Vagina (tissue), 2 donors: Measurements from ENCODE around the gene NOP56. TPM values are rescaled to one million over a fixed set of nuclear protein-coding genes. Genes with fewer than 3 reads are reported as not detected.

Source experiments
- DNase-seq, 2 donors: peaks; one replicate each; pipeline ENCODE4 v3.0.0-alpha.2; 2017; ENCODE audit errors: extremely low spot score in 2 of 2
- H3K27ac ChIP-seq: fragments of 200-600 bp; sonication (generic); one replicate; pipeline ENCODE4 v1.5.1; 2019
- H3K27me3 ChIP-seq: fragments of 200-600 bp; sonication (generic); one replicate; pipeline ENCODE4 v1.5.1; 2019
- H3K36me3 ChIP-seq, 2 donors: fragments of 200-600 bp; sonication (generic); one replicate each; pipeline ENCODE4 v1.5.1; 2017 to 2019
- H3K4me1 ChIP-seq: fragments of 200-600 bp; sonication (generic); one replicate; pipeline ENCODE4 v1.5.1; 2019
- H3K4me3 ChIP-seq, 2 donors: fragments of 200-600 bp; sonication (generic); 1 replicate in 1 of 2; 2 replicates in 1 of 2; pipeline ENCODE4 v1.5.1; 2016 to 2019
- H3K9me3 ChIP-seq: fragments of 200-600 bp; sonication (generic); one replicate; pipeline ENCODE4 v1.5.1; 2019
- POLR2A ChIP-seq, 2 donors: fragments of 450-650 bp; IDR thresholded peaks; one replicate each; pipeline ENCODE4 v1.6.1; 2017; ENCODE audit warnings: antibody characterized with exemption in 2 of 2, mild to moderate bottlenecking in 2 of 2, moderate library complexity in 2 of 2
- POLR2AphosphoS5 ChIP-seq, 2 donors: sonication (generic); formaldehyde crosslinking; IDR thresholded peaks; one replicate each; pipeline ENCODE4 v1.9.0; 2017; ENCODE audit warnings: antibody characterized with exemption in 2 of 2, mild to moderate bottlenecking in 2 of 2, low read depth in 1 of 2; ENCODE audit not compliant: insufficient read depth in 1 of 2
- intact Hi-C: fragments of 100-400 bp; cut with DNase I; formaldehyde crosslinking; loops from one replicate; pipeline ENCODE4 v1.15.1; 2023
- total RNA-seq: library from RNA; depleted of rRNA; stranded (reverse); fragments of >200 nt; gene quantifications from one replicate; pipeline ENCODE4 v1.2.3, GENCODE V29; 2016
- TF ChIP-seq, protein P1 (sequence below), 3 experiments: fragments of 450-650 bp in 2 of 3; fragments of 200-600 bp in 1 of 3; sonication (generic) in 1 of 3; IDR thresholded peaks; one replicate each; pipeline ENCODE4 v1.5.1; 2017 to 2019; ENCODE audit warnings: antibody characterized with exemption in 3 of 3, mild to moderate bottlenecking in 2 of 3, moderate library complexity in 2 of 3

Gene NOP56
- total RNA-seq, 1 donor from 2014 or later = 87.7 TPM

DNA sequence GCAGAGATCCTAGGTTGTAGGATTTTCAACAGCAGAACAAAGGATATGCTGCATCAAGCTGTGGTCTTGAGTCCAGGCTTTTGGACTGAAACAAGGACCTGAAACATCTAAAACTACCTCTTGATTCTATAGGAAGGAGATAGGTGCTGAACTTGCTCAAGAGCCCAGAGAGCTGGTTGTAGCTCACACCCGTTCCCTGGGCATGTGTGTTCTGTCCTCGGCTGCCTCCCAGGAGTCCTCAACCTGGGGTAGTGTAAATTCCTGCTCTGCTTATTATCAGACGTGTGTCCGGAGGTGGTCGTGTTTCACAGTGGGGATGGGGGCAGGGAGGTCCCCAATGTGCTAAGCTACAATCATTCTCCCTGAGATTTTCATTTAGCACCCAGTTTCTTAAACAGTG lies 4.8 kb downstream of the NOP56 start:
- Histone ChIP-seq H3K4me3 (no peak overlapping the region), H3K4me1 (peaks cover 20% of the 10 kb centered on the region), H3K9me3 (no peaks in the 10 kb centered on the region), H3K27me3 (no peaks in the 10 kb centered on the region), H3K36me3 (peaks cover 7 to 77% of the 10 kb centered on the region in 2 donors), H3K27ac (no peak overlapping the region)
- TF ChIP-seq, protein P1, sequence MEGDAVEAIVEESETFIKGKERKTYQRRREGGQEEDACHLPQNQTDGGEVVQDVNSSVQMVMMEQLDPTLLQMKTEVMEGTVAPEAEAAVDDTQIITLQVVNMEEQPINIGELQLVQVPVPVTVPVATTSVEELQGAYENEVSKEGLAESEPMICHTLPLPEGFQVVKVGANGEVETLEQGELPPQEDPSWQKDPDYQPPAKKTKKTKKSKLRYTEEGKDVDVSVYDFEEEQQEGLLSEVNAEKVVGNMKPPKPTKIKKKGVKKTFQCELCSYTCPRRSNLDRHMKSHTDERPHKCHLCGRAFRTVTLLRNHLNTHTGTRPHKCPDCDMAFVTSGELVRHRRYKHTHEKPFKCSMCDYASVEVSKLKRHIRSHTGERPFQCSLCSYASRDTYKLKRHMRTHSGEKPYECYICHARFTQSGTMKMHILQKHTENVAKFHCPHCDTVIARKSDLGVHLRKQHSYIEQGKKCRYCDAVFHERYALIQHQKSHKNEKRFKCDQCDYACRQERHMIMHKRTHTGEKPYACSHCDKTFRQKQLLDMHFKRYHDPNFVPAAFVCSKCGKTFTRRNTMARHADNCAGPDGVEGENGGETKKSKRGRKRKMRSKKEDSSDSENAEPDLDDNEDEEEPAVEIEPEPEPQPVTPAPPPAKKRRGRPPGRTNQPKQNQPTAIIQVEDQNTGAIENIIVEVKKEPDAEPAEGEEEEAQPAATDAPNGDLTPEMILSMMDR (IDR thresholded peaks at IDR 0.05) = no peak
- no peak for TF ChIP-seq POLR2A (IDR thresholded peaks at IDR 0.05)
- TF ChIP-seq POLR2AphosphoS5 (IDR thresholded peaks at IDR 0.05; ENCODE audit: insufficient read depth in 1 of 2, low read depth in 1 of 2) = no peak
- intact Hi-C loops = loop anchor here (10.0 kb wide), 1 partner anchor 122 kb away; the partner anchor contains the start of gene TMC2
- no peak for DNase-seq

DNA sequence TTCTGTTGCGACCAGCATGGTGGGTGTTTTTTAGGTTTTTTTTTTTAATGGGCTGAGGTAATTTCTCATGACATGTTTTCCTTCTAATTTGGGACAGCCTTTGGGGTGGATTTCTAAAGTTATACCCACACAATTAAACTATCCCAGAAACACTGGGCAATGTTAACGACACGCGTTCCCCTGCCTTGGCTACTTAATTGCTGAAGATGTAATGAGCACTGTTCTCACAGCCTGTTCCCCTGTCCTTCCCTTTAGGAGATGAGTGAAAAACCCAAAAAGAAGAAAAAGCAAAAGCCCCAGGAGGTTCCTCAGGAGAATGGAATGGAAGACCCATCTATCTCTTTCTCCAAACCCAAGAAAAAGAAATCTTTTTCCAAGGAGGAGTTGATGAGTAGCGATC lies 5.2 kb downstream of the NOP56 start:
- Histone ChIP-seq H3K9me3 (no peaks in the 10 kb centered on the region), H3K27ac (no peak overlapping the region), H3K36me3 (peaks cover 7 to 81% of the 10 kb centered on the region in 2 donors), H3K27me3 (no peaks in the 10 kb centered on the region), H3K4me3 (no peak overlapping the region), H3K4me1 (peaks cover 21% of the 10 kb centered on the region)
- no peak for TF ChIP-seq POLR2A (IDR thresholded peaks at IDR 0.05)
- no peak for TF ChIP-seq POLR2AphosphoS5 (IDR thresholded peaks at IDR 0.05; ENCODE audit: insufficient read depth in 1 of 2, low read depth in 1 of 2)
- TF ChIP-seq, protein P1 (IDR thresholded peaks at IDR 0.05) = no peak
- no peak for DNase-seq
- intact Hi-C loops = loop anchor here (10.0 kb wide), 1 partner anchor 123 kb away; the partner anchor contains the start of gene TMC2

- H3K4me3 ChIP-seq = no peak overlapping the region
- peaks cover 7 to 82% of the 10 kb centered on the region in 2 donors for H3K36me3 ChIP-seq
- no peaks in the 10 kb centered on the region for H3K9me3 ChIP-seq
- H3K27ac ChIP-seq = no peak overlapping the region
- no peaks in the 10 kb centered on the region for H3K27me3 ChIP-seq
- DNase-seq = no peak
- intact Hi-C loops = loop anchor here (10.0 kb wide), 1 partner anchor 124 kb away; the partner anchor contains the start of gene TMC2
- TF ChIP-seq POLR2AphosphoS5 (IDR thresholded peaks at IDR 0.05; ENCODE audit: insufficient read depth in 1 of 2, low read depth in 1 of 2) = no peak
- TF ChIP-seq POLR2A (IDR thresholded peaks at IDR 0.05) = no peak
- TF ChIP-seq, protein P1 (IDR thresholded peaks at IDR 0.05) = no peak
- peaks cover 25% of the 10 kb centered on the region for H3K4me1 ChIP-seq
Measured at GRCh38 chr20:2658414-2659354, 6.3 kb downstream of the NOP56 start.

- TF ChIP-seq, protein P1 (IDR thresholded peaks at IDR 0.05) = no peak
- Histone ChIP-seq H3K27ac (no peak overlapping the region), H3K4me1 (peaks cover 20% of the 10 kb centered on the region), H3K27me3 (no peaks in the 10 kb centered on the region), H3K9me3 (no peaks in the 10 kb centered on the region), H3K36me3 (peaks cover 5 to 78% of the 10 kb centered on the region in 2 donors), H3K4me3 (no peak overlapping the region)
- no peak for DNase-seq
- intact Hi-C loops = loop anchor here (10.0 kb wide), 1 partner anchor 125 kb away; the partner anchor contains the start of gene TMC2
Measured at GRCh38 chr20:2659547-2659946, 7.1 kb downstream of the NOP56 start.
